ENCODE measurements around the gene AFAP1L2.

DNA sequence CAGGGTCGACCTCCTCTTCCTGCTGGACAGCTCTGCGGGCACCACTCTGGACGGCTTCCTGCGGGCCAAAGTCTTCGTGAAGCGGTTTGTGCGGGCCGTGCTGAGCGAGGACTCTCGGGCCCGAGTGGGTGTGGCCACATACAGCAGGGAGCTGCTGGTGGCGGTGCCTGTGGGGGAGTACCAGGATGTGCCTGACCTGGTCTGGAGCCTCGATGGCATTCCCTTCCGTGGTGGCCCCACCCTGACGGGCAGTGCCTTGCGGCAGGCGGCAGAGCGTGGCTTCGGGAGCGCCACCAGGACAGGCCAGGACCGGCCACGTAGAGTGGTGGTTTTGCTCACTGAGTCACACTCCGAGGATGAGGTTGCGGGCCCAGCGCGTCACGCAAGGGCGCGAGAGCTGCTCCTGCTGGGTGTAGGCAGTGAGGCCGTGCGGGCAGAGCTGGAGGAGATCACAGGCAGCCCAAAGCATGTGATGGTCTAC lies 118.3 kb downstream of the AFAP1L2 start:
- no peak for TF ChIP-seq ZNF764 (CRISPR knock-in tag; IDR thresholded peaks at IDR 0.05; ENCODE audit: low read depth)
- no peak for TF ChIP-seq SIN3A (IDR thresholded peaks at IDR 0.05; ENCODE audit: borderline replicate concordance in 2 of 2, control insufficient read depth in 1 of 2, low read depth in 2 of 2, low read length in 2 of 2)
- no peak for TF ChIP-seq SREBF2 (CRISPR knock-in tag; IDR thresholded peaks at IDR 0.05)
- TF ChIP-seq, protein P1, sequence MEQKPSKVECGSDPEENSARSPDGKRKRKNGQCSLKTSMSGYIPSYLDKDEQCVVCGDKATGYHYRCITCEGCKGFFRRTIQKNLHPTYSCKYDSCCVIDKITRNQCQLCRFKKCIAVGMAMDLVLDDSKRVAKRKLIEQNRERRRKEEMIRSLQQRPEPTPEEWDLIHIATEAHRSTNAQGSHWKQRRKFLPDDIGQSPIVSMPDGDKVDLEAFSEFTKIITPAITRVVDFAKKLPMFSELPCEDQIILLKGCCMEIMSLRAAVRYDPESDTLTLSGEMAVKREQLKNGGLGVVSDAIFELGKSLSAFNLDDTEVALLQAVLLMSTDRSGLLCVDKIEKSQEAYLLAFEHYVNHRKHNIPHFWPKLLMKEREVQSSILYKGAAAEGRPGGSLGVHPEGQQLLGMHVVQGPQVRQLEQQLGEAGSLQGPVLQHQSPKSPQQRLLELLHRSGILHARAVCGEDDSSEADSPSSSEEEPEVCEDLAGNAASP (IDR thresholded peaks at IDR 0.05), result no peak
- TF ChIP-seq, protein P2, sequence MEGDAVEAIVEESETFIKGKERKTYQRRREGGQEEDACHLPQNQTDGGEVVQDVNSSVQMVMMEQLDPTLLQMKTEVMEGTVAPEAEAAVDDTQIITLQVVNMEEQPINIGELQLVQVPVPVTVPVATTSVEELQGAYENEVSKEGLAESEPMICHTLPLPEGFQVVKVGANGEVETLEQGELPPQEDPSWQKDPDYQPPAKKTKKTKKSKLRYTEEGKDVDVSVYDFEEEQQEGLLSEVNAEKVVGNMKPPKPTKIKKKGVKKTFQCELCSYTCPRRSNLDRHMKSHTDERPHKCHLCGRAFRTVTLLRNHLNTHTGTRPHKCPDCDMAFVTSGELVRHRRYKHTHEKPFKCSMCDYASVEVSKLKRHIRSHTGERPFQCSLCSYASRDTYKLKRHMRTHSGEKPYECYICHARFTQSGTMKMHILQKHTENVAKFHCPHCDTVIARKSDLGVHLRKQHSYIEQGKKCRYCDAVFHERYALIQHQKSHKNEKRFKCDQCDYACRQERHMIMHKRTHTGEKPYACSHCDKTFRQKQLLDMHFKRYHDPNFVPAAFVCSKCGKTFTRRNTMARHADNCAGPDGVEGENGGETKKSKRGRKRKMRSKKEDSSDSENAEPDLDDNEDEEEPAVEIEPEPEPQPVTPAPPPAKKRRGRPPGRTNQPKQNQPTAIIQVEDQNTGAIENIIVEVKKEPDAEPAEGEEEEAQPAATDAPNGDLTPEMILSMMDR (IDR thresholded peaks at IDR 0.05 in 2 of 3, conservative IDR thresholded peaks at IDR 0.05 in 1 of 3; ENCODE audit: insufficient read depth in 2 of 3, low read depth in 1 of 3, low read length in 3 of 3), result no peak
- no peak for TF ChIP-seq CREB1 (IDR thresholded peaks at IDR 0.05)
- TF ChIP-seq CREB1 (CRISPR knock-in tag; IDR thresholded peaks at IDR 0.05), result no peak
- no peak for TF ChIP-seq CHD2 (IDR thresholded peaks at IDR 0.05; ENCODE audit: low read depth, low read length)
- no peak for TF ChIP-seq SLC30A9 (CRISPR knock-in tag; IDR thresholded peaks at IDR 0.05)
- no peak for TF ChIP-seq FOS (IDR thresholded peaks at IDR 0.05; ENCODE audit: extremely low read depth, insufficient read length)
- TF ChIP-seq HNRNPLL (IDR thresholded peaks at IDR 0.05; ENCODE audit: low read depth, low read length, poor library complexity, severe bottlenecking), result no peak
- no peak for TF ChIP-seq GATA2 (CRISPR knock-in tag; IDR thresholded peaks at IDR 0.05)

Data from K562 (cell line).